CD4-positive, alpha-beta T cell (primary cell): ENCODE measurements around the gene ASB3. TPM values are rescaled to one million over a fixed set of nuclear protein-coding genes. Genes with fewer than 3 reads are reported as not detected.

Experiments
- ATAC-seq: fragments of 200-7000 bp; cut with Tn5 transposase; one replicate; pipeline ENCODE4 v1.10.0; 2022; ENCODE audit warnings: mild to moderate bottlenecking; ENCODE audit not compliant: poor library complexity
- CTCF ChIA-PET: fragments of 350-600 bp; sonication (Branson Sonifier 250); formaldehyde crosslinking; loops from one replicate; lab custom pipeline; 2021; ENCODE audit warnings: antibody characterized with exemption, inconsistent platforms; lab: Charles Lee
- POLR2A ChIA-PET: fragments of 350-600 bp; sonication (Branson Sonifier 250); formaldehyde crosslinking; loops from one replicate; lab custom pipeline; 2021; ENCODE audit warnings: antibody characterized with exemption, inconsistent platforms; lab: Charles Lee
- DNase-seq, 14 experiments: peaks; one replicate each; pipeline ENCODE4 v3.0.0-alpha.2; 2013 to 2020; ENCODE audit warnings: mixed read lengths in 2 of 14
- H3K27ac ChIP-seq, 2 donors: one replicate each; pipeline versions ENCODE4 v1.5.1 to v1.7.0; 2013; ENCODE audit warnings: low read length in 2 of 2, low read depth in 1 of 2, mild to moderate bottlenecking in 1 of 2
- H3K27me3 ChIP-seq, 2 experiments: 1 replicate in 1 of 2; 2 replicates in 1 of 2; pipeline versions ENCODE4 v1.6.1 to v1.7.0; 2013; ENCODE audit warnings: low read length in 2 of 2, control low read depth in 1 of 2, mild to moderate bottlenecking in 1 of 2, moderate library complexity in 1 of 2; ENCODE audit not compliant: insufficient read depth in 2 of 2, control insufficient read depth in 1 of 2
- H3K36me3 ChIP-seq: one replicate; pipeline ENCODE4 v1.6.1; 2013; ENCODE audit warnings: low read length, control low read depth; ENCODE audit not compliant: insufficient read depth
- H3K4me1 ChIP-seq: one replicate; pipeline ENCODE4 v1.6.1; 2013; ENCODE audit warnings: low read length, control low read depth; ENCODE audit not compliant: insufficient read depth
- H3K4me3 ChIP-seq: one replicate; pipeline ENCODE4 v1.5.1; 2013; ENCODE audit warnings: mild to moderate bottlenecking, low read length, moderate library complexity
- H3K9me3 ChIP-seq, 2 experiments: 1 replicate in 1 of 2; 2 replicates in 1 of 2; pipeline versions ENCODE4 v1.6.1 to v1.7.0; 2013; ENCODE audit warnings: low read length in 2 of 2, mild to moderate bottlenecking in 2 of 2, control low read depth in 1 of 2, moderate library complexity in 1 of 2; ENCODE audit not compliant: control insufficient read depth in 1 of 2, insufficient read depth in 1 of 2
- H3K27ac Mint-ChIP-seq: one replicate; pipeline ENCODE4 v1.8.0; 2020; ENCODE audit warnings: mixed read lengths
- H3K27me3 Mint-ChIP-seq: one replicate; pipeline ENCODE4 v1.8.0; 2021; ENCODE audit warnings: mixed read lengths
- H3K36me3 Mint-ChIP-seq: one replicate; pipeline ENCODE4 v1.8.0; 2021; ENCODE audit warnings: low read depth, mixed read lengths
- H3K4me1 Mint-ChIP-seq: one replicate; pipeline ENCODE4 v1.8.0; 2021; ENCODE audit warnings: low read depth, mixed read lengths
- H3K4me3 Mint-ChIP-seq: one replicate; pipeline ENCODE4 v1.8.0; 2020; ENCODE audit warnings: mild to moderate bottlenecking, mixed read lengths
- H3K9me3 Mint-ChIP-seq: one replicate; pipeline ENCODE4 v1.8.0; 2020; ENCODE audit warnings: mixed read lengths
- intact Hi-C, 2 experiments: fragments of 100-400 bp; cut with DNase I in 1 of 2; cut with micrococcal nuclease in 1 of 2; formaldehyde crosslinking; loops; one replicate each; pipeline versions ENCODE4 v1.15.1 to v1.9.0; 2023 to 2025; cut with DNase I, micrococcal nuclease
- total RNA-seq, 174 experiments: library from RNA in 2 of 174; stranded (reverse) in 2 of 174; gene quantifications; one replicate each; pipeline ENCODE4 v1.2.3 and lab custom pipeline; 2021 to 2026
- TF ChIP-seq, protein P1 (sequence below): fragments of 200-600 bp; IDR thresholded peaks from one replicate; pipeline ENCODE4 v1.8.0; 2022; ENCODE audit warnings: antibody characterized with exemption, mild to moderate bottlenecking

ASB3 gene
- total RNA-seq, 2 experiments from 2014 or later: 31.0 to 34.3 TPM

DNA sequence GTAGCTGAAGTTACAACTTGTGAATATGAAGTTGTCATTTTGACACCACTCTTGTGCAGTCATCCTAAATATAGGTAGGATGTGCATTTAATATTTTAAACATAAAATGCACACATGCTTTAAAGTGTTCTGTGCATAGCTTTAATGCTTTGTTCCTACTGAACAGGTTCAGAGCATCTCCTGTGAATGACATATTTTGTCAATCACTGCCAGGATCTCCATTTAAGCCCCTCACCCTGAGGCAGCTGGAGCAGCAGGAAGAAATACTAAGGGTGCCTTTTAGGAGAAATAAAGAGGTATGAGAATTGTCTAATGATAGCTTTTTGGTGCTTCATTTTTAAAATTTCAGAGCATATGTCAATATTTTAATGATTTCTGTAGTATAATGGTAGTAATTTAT is 14.8 kb upstream of the ASB3 start:
- CTCF ChIA-PET: interaction anchor here (1.7 kb wide), 1 partner anchor 21 kb away, joined by 3 read pairs; no protein-coding TSS in a partner anchor
- DNase-seq (no peak), ATAC-seq (no peak)
- H3K27ac ChIP-seq: no peak overlapping the region
- Mint-ChIP-seq H3K27me3 (no peaks in the 10 kb centered on the region), H3K4me1 (no peaks in the 10 kb centered on the region), H3K36me3 (peaks cover 88% of the 10 kb centered on the region), H3K27ac (no peak overlapping the region), H3K4me3 (no peak overlapping the region), H3K9me3 (no peaks in the 10 kb centered on the region)
- TF ChIP-seq, protein P1, sequence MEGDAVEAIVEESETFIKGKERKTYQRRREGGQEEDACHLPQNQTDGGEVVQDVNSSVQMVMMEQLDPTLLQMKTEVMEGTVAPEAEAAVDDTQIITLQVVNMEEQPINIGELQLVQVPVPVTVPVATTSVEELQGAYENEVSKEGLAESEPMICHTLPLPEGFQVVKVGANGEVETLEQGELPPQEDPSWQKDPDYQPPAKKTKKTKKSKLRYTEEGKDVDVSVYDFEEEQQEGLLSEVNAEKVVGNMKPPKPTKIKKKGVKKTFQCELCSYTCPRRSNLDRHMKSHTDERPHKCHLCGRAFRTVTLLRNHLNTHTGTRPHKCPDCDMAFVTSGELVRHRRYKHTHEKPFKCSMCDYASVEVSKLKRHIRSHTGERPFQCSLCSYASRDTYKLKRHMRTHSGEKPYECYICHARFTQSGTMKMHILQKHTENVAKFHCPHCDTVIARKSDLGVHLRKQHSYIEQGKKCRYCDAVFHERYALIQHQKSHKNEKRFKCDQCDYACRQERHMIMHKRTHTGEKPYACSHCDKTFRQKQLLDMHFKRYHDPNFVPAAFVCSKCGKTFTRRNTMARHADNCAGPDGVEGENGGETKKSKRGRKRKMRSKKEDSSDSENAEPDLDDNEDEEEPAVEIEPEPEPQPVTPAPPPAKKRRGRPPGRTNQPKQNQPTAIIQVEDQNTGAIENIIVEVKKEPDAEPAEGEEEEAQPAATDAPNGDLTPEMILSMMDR: no peak
- no peaks in the 10 kb centered on the region for H3K4me1 ChIP-seq
- peaks cover 61% of the 10 kb centered on the region for H3K36me3 ChIP-seq
- H3K4me3 ChIP-seq: no peak overlapping the region
- intact Hi-C loops: no loop called here
- H3K27me3 ChIP-seq: no peaks in the 10 kb centered on the region
- POLR2A ChIA-PET: no interaction called here
- no peaks in the 10 kb centered on the region for H3K9me3 ChIP-seq

DNA sequence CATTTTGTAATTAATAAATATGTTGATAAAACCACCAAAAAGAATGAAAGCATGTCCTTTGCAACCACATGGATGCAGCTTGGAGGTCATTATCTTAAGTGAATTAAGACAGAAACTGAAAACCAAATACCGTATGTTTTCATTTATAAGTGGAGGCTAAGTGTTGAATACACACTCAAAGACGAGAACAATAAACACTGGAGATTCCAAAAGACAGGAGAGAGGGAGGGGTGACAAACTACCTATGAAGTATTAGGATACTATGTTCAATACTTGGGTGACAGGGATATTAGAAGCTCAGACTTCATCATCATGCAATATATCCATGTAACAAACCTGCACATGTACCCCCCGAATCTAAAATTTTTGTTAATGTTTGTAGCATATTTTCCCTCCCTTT is 7.1 kb upstream of the ASB3 start:
- Histone ChIP-seq H3K4me3 (no peak overlapping the region), H3K27me3 (no peaks in the 10 kb centered on the region), H3K36me3 (peaks cover 34% of the 10 kb centered on the region), H3K9me3 (no peaks in the 10 kb centered on the region), H3K27ac (no peak overlapping the region), H3K4me1 (peaks cover 8% of the 10 kb centered on the region)
- intact Hi-C loops: no loop called here
- peaks cover 18% of the 10 kb centered on the region for H3K4me1 Mint-ChIP-seq
- no peaks in the 10 kb centered on the region for H3K27me3 Mint-ChIP-seq
- H3K27ac Mint-ChIP-seq: no peak overlapping the region
- H3K36me3 Mint-ChIP-seq: peaks cover 49% of the 10 kb centered on the region
- no peaks in the 10 kb centered on the region for H3K9me3 Mint-ChIP-seq
- ChIA-PET CTCF (no interaction called here), POLR2A (no interaction called here)
- ATAC-seq (no peak), DNase-seq (no peak)
- no peak overlapping the region for H3K4me3 Mint-ChIP-seq
- TF ChIP-seq, protein P1: no peak

DNA sequence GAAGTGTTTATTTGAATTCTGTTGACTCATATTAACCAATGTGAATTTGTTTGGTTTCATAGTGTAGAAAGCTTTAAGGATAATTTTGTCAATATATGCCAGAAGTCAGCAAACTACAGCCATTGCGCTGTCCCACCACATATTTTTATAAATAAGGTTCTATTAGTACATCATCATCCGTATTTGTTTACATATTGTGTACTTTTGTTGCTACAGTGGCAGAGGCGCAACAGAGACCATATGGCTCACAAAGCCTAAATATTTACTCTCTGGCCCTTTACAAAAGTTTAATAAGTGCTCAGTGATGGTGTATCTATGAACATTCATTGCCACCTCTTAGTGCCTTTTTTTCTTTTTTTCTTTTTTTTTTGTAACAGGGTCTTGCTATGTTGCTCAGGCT is 6.5 kb upstream of the ASB3 start:
- intact Hi-C loops: no loop called here
- H3K4me3 Mint-ChIP-seq: no peak overlapping the region
- ChIA-PET POLR2A (no interaction called here), CTCF (no interaction called here)
- Histone ChIP-seq H3K9me3 (no peaks in the 10 kb centered on the region), H3K4me3 (no peak overlapping the region), H3K4me1 (peaks cover 11% of the 10 kb centered on the region), H3K27ac (no peak overlapping the region), H3K36me3 (peaks cover 28% of the 10 kb centered on the region), H3K27me3 (no peaks in the 10 kb centered on the region)
- no peaks in the 10 kb centered on the region for H3K9me3 Mint-ChIP-seq
- no peak for ATAC-seq
- no peaks in the 10 kb centered on the region for H3K27me3 Mint-ChIP-seq
- H3K36me3 Mint-ChIP-seq: peaks cover 43% of the 10 kb centered on the region
- TF ChIP-seq, protein P1: no peak
- H3K27ac Mint-ChIP-seq: no peak overlapping the region
- H3K4me1 Mint-ChIP-seq: peaks cover 24% of the 10 kb centered on the region
- no peak for DNase-seq
